H4 (cell line): ENCODE data around the gene PPP1R1B. TPM values are rescaled to one million over a fixed set of nuclear protein-coding genes. Genes with fewer than 3 reads are reported as not detected.

Experiments
- DNase-seq: peaks from one replicate; pipeline ENCODE4 v3.0.0-alpha.2; 2015; ENCODE audit warnings: low spot score
- total RNA-seq: library from RNA; depleted of rRNA; stranded (reverse); fragments of >200 nt; shearing (Covaris generic); gene quantifications from 2 replicates; pipeline ENCODE4 v1.2.3, GENCODE V29; 2014; rRNA removed

Gene PPP1R1B
- total RNA-seq, 1 experiment from 2014 or later, result not detected

DNA sequence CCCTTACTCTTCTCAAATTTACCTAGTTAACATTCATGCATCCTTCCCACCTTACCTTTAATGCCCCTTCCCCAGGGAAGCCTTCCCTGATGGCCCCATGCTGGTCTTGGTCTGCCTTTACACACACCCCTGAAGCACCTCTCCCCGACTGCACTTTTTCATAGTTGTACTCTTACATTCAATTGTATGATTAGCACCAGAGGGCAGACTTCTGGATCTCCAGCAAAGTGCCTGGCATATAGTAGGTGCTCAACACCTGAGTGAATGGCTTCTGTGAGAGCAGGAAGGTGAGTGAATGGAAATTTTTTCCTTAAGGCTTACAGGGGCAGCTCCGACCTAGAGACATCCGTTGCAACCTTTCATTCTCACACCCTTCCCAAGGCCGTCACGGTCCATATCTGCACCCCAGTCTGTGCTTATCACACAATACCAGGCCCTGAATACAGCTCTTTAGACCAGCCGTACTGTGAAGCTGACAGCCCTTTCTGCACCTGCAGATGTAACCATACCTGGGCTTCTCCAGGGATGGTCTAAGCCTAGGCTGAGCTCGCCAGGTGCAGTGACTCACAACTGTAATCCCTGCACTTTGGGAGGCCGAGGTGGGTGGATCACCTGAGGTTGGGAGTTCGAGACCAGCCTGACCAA, 56.7 kb downstream of the PPP1R1B start:
- DNase-seq, result no peak

DNA sequence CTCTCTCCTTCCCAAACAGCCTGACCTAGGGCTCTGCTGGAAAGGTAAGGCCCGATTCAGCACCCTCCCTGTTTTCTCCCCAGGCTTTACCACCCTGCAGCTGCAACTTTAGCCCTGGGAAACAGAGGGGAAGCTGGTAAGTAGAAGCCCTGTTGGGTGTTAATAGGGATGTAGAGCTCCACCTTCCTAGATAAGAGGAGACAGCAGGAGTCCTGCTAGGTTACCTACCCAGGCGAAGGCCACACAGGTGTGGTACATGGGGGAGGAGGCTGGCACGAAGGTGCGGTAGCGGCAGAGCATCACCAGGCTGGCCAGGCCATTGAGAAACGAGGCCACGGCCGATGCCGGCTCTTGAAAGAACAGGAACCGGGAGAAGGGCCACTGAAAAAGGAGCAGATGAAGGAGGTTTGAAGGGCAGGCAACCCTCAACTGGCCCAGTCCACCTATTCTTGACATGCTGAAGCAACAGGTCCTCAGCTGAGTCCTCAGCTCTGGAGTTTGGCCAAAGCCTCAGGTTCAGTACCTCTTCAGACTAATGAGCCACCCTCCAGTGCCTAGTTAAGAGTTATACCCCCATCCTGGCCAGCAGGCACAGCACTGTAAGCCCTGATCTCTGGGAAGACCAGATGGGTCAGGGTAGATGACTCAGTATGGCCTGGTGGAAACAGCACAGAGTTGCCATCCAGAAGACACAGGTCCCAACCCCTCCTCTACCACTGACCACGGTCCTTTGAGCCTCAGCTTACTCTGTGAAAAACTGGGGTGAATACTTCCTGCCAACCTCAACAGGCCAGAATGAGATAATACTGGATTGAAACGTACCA, 57.8 kb downstream of the PPP1R1B start:
- no peak for DNase-seq

Other genes with a start within 250 kb of the PPP1R1B start
- gene FBXL20, start 225.3 kb upstream of the PPP1R1B start, total RNA-seq, result 8.2 and 9.9 TPM in 2 replicates
- 12.8 and 14.2 TPM in 2 replicates for gene MED1, start 175.7 kb upstream of the PPP1R1B start, total RNA-seq
- 15.5 and 16.4 TPM in 2 replicates for gene CDK12, start 165.5 kb upstream of the PPP1R1B start, total RNA-seq
- 0.02 TPM in 1 of 2 replicates, not detected in the other for gene NEUROD2, start 19.0 kb upstream of the PPP1R1B start, total RNA-seq
- 20.7 and 22.9 TPM in 2 replicates for gene STARD3, start 10.2 kb downstream of the PPP1R1B start, total RNA-seq
- 0.81 TPM in 1 of 2 replicates, not detected in the other for gene TCAP, start 38.4 kb downstream of the PPP1R1B start, total RNA-seq
- not detected in 2 replicates for gene PNMT, start 41.5 kb downstream of the PPP1R1B start, total RNA-seq
- gene PGAP3, start 61.1 kb downstream of the PPP1R1B start, total RNA-seq, result 10.9 and 11.4 TPM in 2 replicates
- 10.1 and 18.5 TPM in 2 replicates for gene ERBB2, start 73.1 kb downstream of the PPP1R1B start, total RNA-seq
- gene MIEN1, start 103.6 kb downstream of the PPP1R1B start, total RNA-seq, result 91.9 and 99.5 TPM in 2 replicates
- 0.41 TPM in 1 of 2 replicates, not detected in the other for gene GRB7, start 111.0 kb downstream of the PPP1R1B start, total RNA-seq
- gene IKZF3, start 237.4 kb downstream of the PPP1R1B start, total RNA-seq, result 0.04 TPM in 1 of 2 replicates, not detected in the other
- gene ZPBP2, start 241.2 kb downstream of the PPP1R1B start, total RNA-seq, result not detected in 2 replicates